HG03135 (cell line): ENCODE measurements around the gene METTL25B.
A peak's percentile ranks its signal among the peaks of the same experiment; 100 is the strongest.
"Not testable (repeated sequence)": the region's sequence is repeated elsewhere in the genome, so short reads cannot be mapped to it uniquely, and the experiment has no call there.

Source experiments
- ATAC-seq: cut with Tn5 transposase; IDR thresholded peaks from one replicate; pipeline ENCODE4 v1.9.1; 2021; ENCODE audit warnings: mild to moderate bottlenecking, moderate library complexity; ENCODE audit not compliant: unreplicated experiment

The METTL25B gene

GRCh38 chr1:156746728-156747631, 18.7 kb downstream of the METTL25B start:
- no peak for ATAC-seq

DNA sequence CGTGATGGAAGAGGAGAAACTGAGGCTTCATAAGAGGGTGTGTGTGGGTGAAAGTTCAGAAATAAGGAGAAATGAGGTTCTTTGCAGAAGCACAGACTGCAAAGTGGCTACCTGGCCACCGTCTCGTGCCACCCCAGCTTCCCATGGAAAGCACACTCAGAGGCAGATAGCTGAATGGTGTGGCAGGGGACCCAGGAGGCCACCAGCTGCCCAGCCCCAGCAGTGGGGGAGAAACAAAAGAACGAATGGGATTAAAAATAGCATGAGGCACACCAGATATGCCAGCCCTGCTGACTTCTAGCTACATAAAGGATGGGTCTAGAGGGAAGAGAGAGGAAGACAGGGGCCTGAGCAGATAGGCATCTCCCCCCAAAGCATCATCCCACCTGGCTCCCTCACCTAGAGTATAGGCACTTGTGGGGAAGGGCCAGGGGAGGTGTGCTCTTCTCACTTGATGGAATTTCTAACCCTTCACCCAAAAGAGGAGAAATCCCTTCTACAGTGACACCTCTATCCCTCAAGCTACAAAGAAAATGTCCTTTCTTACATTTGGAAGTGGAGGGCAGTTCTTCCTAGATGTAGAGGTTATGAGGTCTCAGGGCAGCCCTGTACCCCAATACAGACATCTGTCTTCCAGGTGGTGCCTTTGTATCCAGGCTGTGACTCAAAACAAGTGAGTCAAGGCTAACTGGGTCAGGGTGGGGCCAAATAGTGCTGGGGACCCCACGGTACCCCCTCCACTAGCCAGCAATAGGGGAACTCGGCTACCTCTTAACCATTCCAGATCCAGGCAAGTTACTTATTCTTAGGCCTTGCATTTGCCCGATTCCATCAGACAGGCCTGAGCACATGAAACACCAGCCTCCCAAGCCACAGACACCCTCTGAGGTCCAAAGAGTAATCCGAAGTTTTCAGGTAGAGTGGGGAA, 19.7 kb downstream of the METTL25B start:
- no peak for ATAC-seq

GRCh38 chr1:156748670-156749418, 20.6 kb downstream of the METTL25B start:
- no peak for ATAC-seq

DNA sequence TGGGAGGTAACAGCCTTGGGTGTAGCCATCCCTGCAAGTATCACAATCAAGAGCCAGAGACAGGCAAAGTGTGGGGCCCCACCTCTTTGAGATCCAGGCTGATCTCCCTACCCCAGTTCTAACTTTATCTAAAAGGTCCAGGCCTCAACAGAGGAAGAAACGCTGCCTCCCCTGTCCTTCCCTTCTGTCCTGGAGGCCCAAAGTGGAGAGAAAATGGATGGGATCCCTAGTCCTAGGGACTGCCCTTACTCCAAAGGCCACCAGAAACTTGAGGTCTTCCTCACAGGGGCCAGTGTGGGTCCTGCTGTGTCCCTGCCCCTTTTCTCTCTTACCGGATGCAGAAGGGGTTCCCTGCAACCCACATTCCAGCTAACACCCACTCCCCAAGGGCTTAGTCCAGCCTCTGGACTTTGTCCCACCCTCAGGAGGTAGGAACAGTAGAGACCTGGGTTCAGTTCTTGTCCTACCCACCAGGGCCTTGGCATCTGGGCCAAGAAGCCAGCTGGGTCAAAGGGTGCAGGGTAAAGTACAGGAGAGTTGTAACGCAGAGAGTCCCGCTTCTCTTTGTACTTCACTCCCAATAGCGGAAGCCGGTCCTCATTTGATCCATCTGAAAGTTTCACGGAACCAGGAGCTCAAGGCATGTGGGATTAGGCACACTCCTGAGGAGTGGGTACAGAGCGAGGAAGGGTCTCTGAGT, 21.3 kb downstream of the METTL25B start:
- ATAC-seq = no peak

DNA sequence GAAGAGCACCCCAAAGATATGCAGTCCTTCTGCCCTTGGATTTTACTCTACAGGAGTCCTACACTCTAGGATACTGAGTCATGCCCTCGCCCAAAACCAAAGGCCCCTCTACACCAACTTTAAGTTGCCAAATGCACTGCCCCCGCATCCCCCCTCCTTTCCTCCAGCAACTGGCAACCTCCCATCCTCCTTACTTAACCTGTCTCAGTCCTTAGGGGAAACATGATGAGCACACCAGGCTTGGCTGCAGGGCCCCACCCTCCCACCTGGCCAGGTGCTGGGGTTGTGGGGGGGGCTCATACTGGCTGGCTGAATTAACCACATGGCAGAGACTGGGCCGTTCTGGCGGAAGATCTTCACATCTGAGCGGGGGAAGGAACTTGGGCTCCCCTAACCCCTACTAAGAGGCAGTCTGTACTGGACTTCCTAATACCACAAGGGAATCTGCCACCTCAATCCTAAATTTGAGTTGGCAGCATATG, 22.0 kb downstream of the METTL25B start:
- no peak for ATAC-seq

DNA sequence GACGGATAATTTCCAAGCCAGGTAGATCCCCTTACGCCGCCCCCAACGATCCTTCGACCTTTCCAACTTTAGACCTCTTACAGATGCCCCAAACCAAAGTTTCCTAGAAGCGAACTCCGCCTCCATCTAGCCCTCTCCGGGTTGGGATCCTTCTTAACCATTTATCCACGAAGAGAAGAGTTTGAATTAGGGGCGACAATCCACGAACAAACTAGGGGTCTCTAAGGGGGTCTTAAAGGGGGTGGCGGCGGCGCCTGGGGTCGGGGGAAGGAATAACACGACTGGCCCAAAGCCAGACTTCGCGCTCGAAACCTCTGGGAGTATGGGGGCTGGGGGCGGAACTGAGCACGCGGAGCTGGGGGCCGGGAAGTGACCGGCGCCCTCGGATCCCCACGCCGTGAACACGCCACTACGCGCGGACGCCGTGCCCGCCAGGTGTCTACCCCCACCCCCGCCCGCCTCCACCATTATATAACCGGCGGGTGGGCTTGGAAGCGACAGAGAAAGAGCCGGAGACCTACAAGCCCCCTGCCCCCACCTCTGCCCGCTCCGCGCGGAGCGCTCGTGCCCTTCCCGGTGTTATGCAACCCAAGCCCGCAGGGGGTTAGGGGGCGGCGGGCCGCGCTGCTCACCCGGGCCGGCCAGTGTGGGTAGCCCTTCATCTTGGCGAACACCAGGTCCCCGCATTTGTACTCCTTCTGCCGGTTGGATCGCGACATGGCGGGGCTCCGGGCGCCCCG, 22.6 kb downstream of the METTL25B start:
- ATAC-seq = peak; percentile 19

DNA sequence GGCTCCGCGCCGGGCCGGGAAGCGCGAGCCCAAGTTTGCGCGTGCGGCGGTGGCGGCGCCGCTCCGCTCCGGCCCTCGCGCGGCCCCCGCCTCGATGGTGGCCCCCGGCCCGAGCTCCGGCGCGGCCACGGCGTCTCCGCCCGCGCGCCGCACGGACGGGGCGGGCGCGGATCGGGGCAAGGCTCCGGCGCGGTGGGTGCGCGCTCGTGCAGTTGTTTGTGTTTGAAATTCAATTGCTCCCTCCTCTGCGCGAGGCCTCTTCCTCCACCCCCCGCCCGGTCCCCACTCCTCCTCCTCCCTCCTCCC, 23.1 kb downstream of the METTL25B start, which contains the start of gene HDGF:
HDGF (minus strand) TSS at position 225 of the 306 bp plus-strand sequence. CDS start 246 bp downstream, outside the sequence.
- no peak for ATAC-seq

DNA sequence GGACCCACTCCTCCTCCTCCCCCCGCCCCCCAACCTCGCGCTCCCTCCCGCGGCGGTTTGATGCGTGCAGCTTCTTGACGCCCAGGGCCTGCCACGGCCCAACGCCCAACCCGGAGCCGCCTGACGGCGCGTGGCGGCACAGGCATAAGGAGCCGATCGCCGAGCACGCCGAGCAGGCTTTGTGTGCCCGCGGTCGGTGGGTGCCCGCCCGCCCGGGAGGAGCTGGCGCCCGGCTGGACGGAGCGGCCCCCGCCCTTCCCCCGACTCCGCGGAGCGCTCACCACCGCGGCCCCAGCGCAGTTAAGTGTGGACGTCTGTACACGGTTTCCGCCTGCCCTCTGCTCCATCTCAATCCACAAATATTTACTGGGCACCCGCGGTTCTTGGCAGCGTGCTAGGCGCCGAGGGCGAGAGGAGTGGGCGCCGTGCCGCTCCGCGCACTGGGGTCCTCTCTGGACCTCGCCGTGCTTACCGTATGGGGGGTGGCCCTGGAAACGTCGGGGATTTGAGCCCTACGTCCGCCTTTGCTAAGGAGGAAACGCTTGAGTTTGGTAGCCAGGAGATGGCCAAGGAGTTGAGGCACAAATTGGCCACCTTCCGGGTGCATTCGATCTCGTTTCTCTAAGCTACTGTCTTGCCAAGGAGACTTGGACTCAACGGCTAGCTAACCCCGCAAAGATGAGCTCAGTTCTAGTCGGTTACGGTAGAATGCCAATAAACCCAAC, 23.6 kb downstream of the METTL25B start:
- peak; percentile 55 for ATAC-seq

- no peak for ATAC-seq
Measured at GRCh38 chr1:156752843-156753482, 24.7 kb downstream of the METTL25B start.

GRCh38 chr1:156754219-156754618, 25.9 kb downstream of the METTL25B start:
- ATAC-seq = no peak

- no peak for ATAC-seq
Measured at GRCh38 chr1:156755527-156755950, 27.3 kb downstream of the METTL25B start.

DNA sequence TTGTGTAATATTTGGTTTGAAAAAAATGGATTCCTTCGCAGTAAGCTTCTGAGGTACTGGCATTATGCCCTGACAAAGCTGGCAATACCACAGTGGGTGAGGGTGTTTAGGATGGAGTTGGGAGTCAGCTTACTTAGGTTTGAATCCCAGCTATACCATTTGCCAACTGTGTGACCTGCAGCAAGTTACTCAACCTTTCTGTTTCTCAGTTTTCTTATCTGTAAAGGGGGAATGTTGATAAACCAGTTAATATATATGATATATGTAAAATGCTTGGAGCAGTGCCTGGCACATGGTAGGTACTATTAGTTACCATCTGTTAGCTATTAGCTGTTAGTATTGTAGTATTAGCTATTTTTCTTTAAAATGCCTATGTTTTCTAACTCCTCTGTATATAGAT, 28.1 kb downstream of the METTL25B start:
- no peak for ATAC-seq

- ATAC-seq = not testable (repeated sequence)
Measured at GRCh38 chr1:156757572-156758253, 29.4 kb downstream of the METTL25B start.

GRCh38 chr1:156760092-156760795, 32.0 kb downstream of the METTL25B start:
- no peak for ATAC-seq

DNA sequence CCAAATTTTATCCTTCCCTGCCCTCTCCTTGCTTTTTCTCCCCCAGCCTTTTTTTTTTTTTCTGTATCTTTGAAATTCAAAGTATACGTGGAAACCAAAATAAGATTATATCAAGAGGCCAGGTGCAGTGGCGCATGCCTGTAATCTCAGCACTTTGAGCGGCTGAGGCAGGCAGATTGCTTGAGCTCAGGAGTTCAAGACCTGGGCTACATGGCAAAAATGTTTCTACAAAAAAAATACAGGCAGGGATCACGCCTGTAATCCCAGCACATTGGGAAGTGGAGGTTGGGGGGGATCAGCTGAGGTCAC, 32.5 kb downstream of the METTL25B start:
- no peak for ATAC-seq

- not testable (repeated sequence) for ATAC-seq
Measured at GRCh38 chr1:156765136-156765535, 36.9 kb downstream of the METTL25B start.

DNA sequence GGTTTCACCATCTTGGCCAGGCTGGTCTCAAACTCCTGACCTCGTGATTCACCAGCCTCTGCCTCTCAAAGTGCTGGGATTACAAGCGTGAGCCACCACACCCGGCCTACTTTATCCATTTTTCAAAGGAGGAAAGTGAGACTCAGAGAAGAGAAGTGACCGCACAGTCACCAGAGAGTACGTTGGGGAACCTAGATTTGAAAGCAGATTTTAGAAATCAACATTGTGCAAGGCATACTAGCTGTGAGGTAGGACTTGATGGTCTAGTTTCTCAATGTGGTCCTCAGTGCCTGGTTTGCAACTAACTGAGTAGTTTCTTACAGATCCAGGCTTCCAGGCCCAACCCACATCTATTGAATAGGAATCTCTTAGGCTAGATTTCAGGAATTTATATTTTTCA, 37.4 kb downstream of the METTL25B start:
- no peak for ATAC-seq
